HUES64 (cell line): ENCODE data around the gene FRA10AC1. TPM values are rescaled to one million over a fixed set of nuclear protein-coding genes. Genes with fewer than 3 reads are reported as not detected.

ENCODE experiments used
- H3K27ac ChIP-seq: 2 replicates; pipeline ENCODE4 v1.7.0; 2013; ENCODE audit warnings: low read depth, low read length, inconsistent platforms
- H3K27me3 ChIP-seq: 2 replicates; pipeline ENCODE4 v1.6.1; 2013; ENCODE audit warnings: mild to moderate bottlenecking, low read length; ENCODE audit not compliant: insufficient read depth
- H3K36me3 ChIP-seq: 2 replicates; pipeline ENCODE4 v1.6.1; 2013; ENCODE audit warnings: mild to moderate bottlenecking, low read length; ENCODE audit not compliant: insufficient read depth
- H3K4me1 ChIP-seq: 2 replicates; pipeline ENCODE4 v1.6.1; 2013; ENCODE audit warnings: mild to moderate bottlenecking, low read length, moderate library complexity; ENCODE audit not compliant: insufficient read depth
- H3K4me3 ChIP-seq: 2 replicates; pipeline ENCODE4 v1.5.1; 2013; ENCODE audit warnings: mild to moderate bottlenecking, low read length, moderate library complexity
- H3K9ac ChIP-seq: 2 replicates; pipeline ENCODE4 v1.6.1; 2013; ENCODE audit warnings: mild to moderate bottlenecking, low read depth, low read length
- H3K9me3 ChIP-seq: 2 replicates; pipeline ENCODE4 v1.6.1; 2013; ENCODE audit warnings: low read depth, low read length; ENCODE audit not compliant: insufficient read depth
- WGBS: fragments of 150-250, 120-280 bp; methylation state at CpG from one replicate; pipeline ENCODE4 v1.1.7; 2013; ENCODE audit warnings: missing lambda C conversion rate; 5-methylcytosine and 5-hydroxymethylcytosine counted together
- polyA plus RNA-seq, 2 experiments: library from polyadenylated mRNA; stranded (reverse); fragments of 50-300 nt; gene quantifications; one replicate each; pipeline ENCODE4 v1.2.3, GENCODE V29; 2013

Gene FRA10AC1
- 7.5 TPM for polyA plus RNA-seq (2013, experiment 1 of 2)
- 12.6 TPM for polyA plus RNA-seq (2013, experiment 2 of 2)

GRCh38 chr10:93702210-93703001 is at the start of gene FRA10AC1:
Gene FRA10AC1, minus strand, starts transcription at chr10:93702592. Its CDS starts 2,486 bp downstream, at chr10:93700106.
- H3K27ac ChIP-seq, result peak within 1 kb of the TSS; percentile 81
- H3K4me1 ChIP-seq, result peaks cover 14% of the 10 kb centered on the region; the same call in 1 of the 2 replicates
- H3K9ac ChIP-seq, result peak within 1 kb of the TSS; percentile 93
- peaks cover 24% of the 10 kb centered on the region for H3K36me3 ChIP-seq
- H3K9me3 ChIP-seq, result no peaks in the 10 kb centered on the region
- peak within 1 kb of the TSS; percentile 84 for H3K4me3 ChIP-seq
- H3K27me3 ChIP-seq, result no peaks in the 10 kb centered on the region
- whole genome bisulfite sequencing, result under 1% methylated on average over 52 of the region's 52 CpGs

DNA sequence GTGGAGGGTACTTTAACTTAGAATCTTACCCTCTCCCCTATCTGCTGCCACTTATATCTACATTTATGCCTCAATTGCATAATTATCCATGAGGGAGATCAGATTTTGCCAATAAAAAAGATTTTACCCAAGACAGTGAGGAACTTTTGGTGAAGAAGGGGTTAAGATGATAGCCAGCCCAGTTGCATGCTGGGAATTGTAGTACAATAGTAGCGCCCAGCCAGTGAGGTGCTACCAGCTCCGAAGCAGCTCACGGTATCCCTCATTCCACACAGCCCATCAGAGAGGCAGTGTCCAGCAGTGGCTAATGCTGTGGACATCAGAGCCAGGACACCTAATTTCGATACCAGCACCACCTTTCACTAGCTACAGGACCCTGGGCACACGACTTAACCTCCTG is 49.4 kb upstream of the FRA10AC1 start:
- Histone ChIP-seq H3K9ac (no peak overlapping the region), H3K4me3 (peak overlapping the region; percentile 21), H3K36me3 (no peaks in the 10 kb centered on the region), H3K27ac (no peak overlapping the region), H3K9me3 (no peaks in the 10 kb centered on the region), H3K4me1 (peaks cover 84% of the 10 kb centered on the region), H3K27me3 (peaks cover 5% of the 10 kb centered on the region; the same call in 1 of the 2 replicates)
- 21% methylated on average over 5 of the region's 5 CpGs for WGBS

- H3K4me1 ChIP-seq, result peaks cover 81% of the 10 kb centered on the region
- H3K36me3 ChIP-seq, result no peaks in the 10 kb centered on the region
- H3K27ac ChIP-seq, result no peak overlapping the region
- H3K4me3 ChIP-seq, result no peak overlapping the region
- H3K9me3 ChIP-seq, result no peaks in the 10 kb centered on the region
- no peak overlapping the region for H3K9ac ChIP-seq
- H3K27me3 ChIP-seq, result no peaks in the 10 kb centered on the region; the same call in 1 of the 2 replicates
- 24% methylated on average over 7 of the region's 7 CpGs for WGBS
These were observed 48.7 kb upstream of the FRA10AC1 start for GRCh38 chr10:93751124-93751523.

GRCh38 chr10:93749218-93749799 is 46.9 kb upstream of the FRA10AC1 start:
- peak overlapping the region; percentile 82 for H3K27ac ChIP-seq
- H3K4me3 ChIP-seq, result peak overlapping the region; percentile 17; the same call in 1 of the 2 replicates
- H3K36me3 ChIP-seq, result no peaks in the 10 kb centered on the region
- H3K9ac ChIP-seq, result no peak overlapping the region; the same call in 1 of the 2 replicates
- 10% methylated on average over 5 of the region's 5 CpGs for WGBS
- no peaks in the 10 kb centered on the region for H3K27me3 ChIP-seq
- H3K9me3 ChIP-seq, result no peaks in the 10 kb centered on the region
- H3K4me1 ChIP-seq, result peaks cover 73% of the 10 kb centered on the region

GRCh38 chr10:93746844-93747284 is 44.5 kb upstream of the FRA10AC1 start:
- peaks cover 58% of the 10 kb centered on the region for H3K4me1 ChIP-seq
- H3K27ac ChIP-seq, result peak overlapping the region; percentile 51; the same call in 1 of the 2 replicates
- no peaks in the 10 kb centered on the region for H3K27me3 ChIP-seq
- H3K4me3 ChIP-seq, result no peak overlapping the region
- no peak overlapping the region for H3K9ac ChIP-seq
- H3K9me3 ChIP-seq, result no peaks in the 10 kb centered on the region
- H3K36me3 ChIP-seq, result no peaks in the 10 kb centered on the region
- WGBS, result 37% methylated on average over 4 of the region's 4 CpGs

GRCh38 chr10:93745408-93746065 is 43.1 kb upstream of the FRA10AC1 start:
- Histone ChIP-seq H3K27me3 (no peaks in the 10 kb centered on the region), H3K4me3 (no peak overlapping the region), H3K27ac (no peak overlapping the region), H3K4me1 (peaks cover 44% of the 10 kb centered on the region), H3K9me3 (no peaks in the 10 kb centered on the region), H3K9ac (peak overlapping the region; percentile 41; the same call in 1 of the 2 replicates), H3K36me3 (no peaks in the 10 kb centered on the region)
- 60% methylated on average over 5 of the region's 9 CpGs for WGBS

DNA sequence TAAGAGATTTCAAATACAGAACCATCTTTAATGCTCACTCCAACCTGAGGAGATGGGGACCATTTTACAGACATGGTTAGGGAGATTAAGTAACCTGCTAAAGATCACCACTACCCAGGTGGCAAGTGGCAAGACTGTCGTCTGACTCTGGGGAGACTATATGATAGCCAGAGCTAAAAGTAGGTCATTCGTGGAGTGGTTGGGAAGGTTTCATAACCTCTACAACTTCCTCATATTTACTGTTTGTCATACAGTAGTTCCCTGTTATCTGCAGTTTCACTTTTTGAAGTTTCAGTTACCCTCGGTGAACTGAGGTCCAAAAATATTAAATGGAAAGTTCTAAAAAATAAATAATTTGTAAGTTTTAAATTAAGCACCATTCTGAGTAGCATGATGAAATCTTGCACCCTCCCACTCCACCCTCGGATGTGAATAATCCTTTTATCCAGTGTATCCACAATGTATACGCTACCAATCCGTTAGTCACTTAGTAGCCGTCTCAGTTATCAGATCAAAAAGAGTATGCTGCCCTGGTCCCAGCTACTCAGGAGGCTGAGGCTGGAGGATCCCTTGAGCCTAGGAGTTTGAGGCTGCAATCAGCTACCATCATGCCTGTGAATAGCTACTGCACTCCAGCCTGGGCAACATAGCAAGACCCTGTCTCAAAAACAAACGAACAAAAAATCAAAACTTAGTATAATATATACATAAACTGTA is 40.4 kb upstream of the FRA10AC1 start:
- Histone ChIP-seq H3K4me3 (no peak overlapping the region), H3K27ac (no peak overlapping the region), H3K9ac (no peak overlapping the region), H3K4me1 (peaks cover 21% of the 10 kb centered on the region), H3K36me3 (no peaks in the 10 kb centered on the region), H3K27me3 (no peaks in the 10 kb centered on the region), H3K9me3 (no peaks in the 10 kb centered on the region)
- 97% methylated on average over 7 of the region's 8 CpGs for WGBS

DNA sequence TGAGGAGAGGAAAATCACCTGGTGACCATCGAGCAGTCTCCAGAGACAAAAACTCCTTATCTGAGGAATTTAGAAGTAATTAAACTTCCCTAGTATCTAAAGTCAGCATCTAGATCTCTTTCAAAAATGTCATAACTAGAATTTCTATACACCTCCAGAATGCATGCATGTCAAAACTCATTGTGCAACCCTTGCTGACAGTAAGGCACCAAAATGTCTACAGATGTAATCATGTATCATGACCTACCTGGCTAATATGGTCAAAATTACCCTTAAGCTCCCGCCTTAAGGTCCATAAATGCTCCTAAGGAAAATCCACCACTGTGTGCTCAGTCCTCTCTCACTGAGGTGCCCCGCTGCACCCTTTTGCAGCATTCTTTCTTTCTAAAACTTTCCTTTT is 39.0 kb upstream of the FRA10AC1 start:
- Histone ChIP-seq H3K36me3 (no peaks in the 10 kb centered on the region), H3K27me3 (no peaks in the 10 kb centered on the region), H3K4me1 (peaks cover 12% of the 10 kb centered on the region), H3K9ac (no peak overlapping the region), H3K4me3 (no peak overlapping the region), H3K9me3 (no peaks in the 10 kb centered on the region), H3K27ac (no peak overlapping the region)
- WGBS, result 90% methylated on average over 2 of the region's 3 CpGs

DNA sequence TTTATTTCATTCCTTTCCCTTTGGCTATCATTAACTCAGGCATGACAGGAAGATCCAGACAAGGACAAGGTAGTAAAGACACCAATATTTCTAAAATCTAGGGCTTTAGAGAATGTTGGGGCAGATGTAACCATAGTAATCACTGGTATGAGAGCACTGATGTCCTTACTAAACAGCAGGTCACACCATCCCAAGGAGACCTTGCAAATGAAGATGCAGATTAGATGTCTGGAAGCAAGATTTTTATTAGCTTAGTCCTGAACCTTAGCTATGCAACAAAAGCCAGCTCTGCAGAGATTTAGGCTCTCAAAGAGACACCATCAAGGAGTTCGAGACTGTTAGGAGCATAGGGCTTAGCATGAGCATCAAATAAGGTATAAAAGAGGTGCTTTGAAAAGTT is 23.6 kb upstream of the FRA10AC1 start:
- 95% methylated on average over 1 of the region's 1 CpG for whole genome bisulfite sequencing
- Histone ChIP-seq H3K4me3 (no peak overlapping the region), H3K27ac (no peak overlapping the region), H3K27me3 (no peaks in the 10 kb centered on the region), H3K9me3 (no peaks in the 10 kb centered on the region), H3K36me3 (no peaks in the 10 kb centered on the region), H3K9ac (no peak overlapping the region), H3K4me1 (no peaks in the 10 kb centered on the region)

- 82% methylated on average over 1 of the region's 2 CpGs for WGBS
- no peak overlapping the region for H3K9ac ChIP-seq
- H3K4me3 ChIP-seq, result no peak overlapping the region
- no peak overlapping the region for H3K27ac ChIP-seq
- H3K4me1 ChIP-seq, result peaks cover 10% of the 10 kb centered on the region; the same call in 1 of the 2 replicates
- H3K27me3 ChIP-seq, result no peaks in the 10 kb centered on the region
- H3K9me3 ChIP-seq, result no peaks in the 10 kb centered on the region
- H3K36me3 ChIP-seq, result no peaks in the 10 kb centered on the region
These were observed 20.8 kb upstream of the FRA10AC1 start for GRCh38 chr10:93723153-93723552.
